H1 (cell line): ENCODE data around the gene HINT1. TPM values are rescaled to one million over a fixed set of nuclear protein-coding genes. Genes with fewer than 3 reads are reported as not detected.

Experiments
- CTCF ChIA-PET: fragments of 300-600 bp; sonication (Branson Sonifier 250); formaldehyde crosslinking; loops from one replicate; lab custom pipeline; 2021; ENCODE audit not compliant: partially characterized antibody; lab: Charles Lee
- POLR2A ChIA-PET: fragments of 300-600 bp; sonication (Branson Sonifier 250); formaldehyde crosslinking; loops from one replicate; lab custom pipeline; 2021; ENCODE audit warnings: inconsistent platforms; ENCODE audit not compliant: partially characterized antibody; lab: Charles Lee
- DNase-seq, 2 experiments: peaks; one replicate each; pipeline versions ENCODE4 v3.0.0 to v3.0.0-alpha.2; 2010 to 2022; ENCODE audit warnings: low spot score in 2 of 2, low read depth in 1 of 2, mixed read lengths in 1 of 2
- FAIRE-seq: peaks from 2 replicates; lab custom pipeline; 2011; peaks lifted over from hg19 to GRCh38; lab: Jason Lieb, UNC
- H2AFZ ChIP-seq: 2 replicates; pipeline ENCODE4 v1.8.1; 2012; ENCODE audit warnings: low read length, inconsistent platforms
- H2AK5ac ChIP-seq: 2 replicates; pipeline ENCODE4 v1.6.1; 2013; ENCODE audit warnings: low read depth, low read length
- H2BK120ac ChIP-seq: replicated peaks from 2 replicates; pipeline ENCODE3; 2013; ENCODE audit warnings: low read depth, low read length, inconsistent platforms
- H2BK12ac ChIP-seq: 2 replicates; pipeline ENCODE4 v1.6.1; 2013; ENCODE audit warnings: low read depth, low read length
- H2BK15ac ChIP-seq: 2 replicates; pipeline ENCODE4 v1.6.1; 2013; ENCODE audit warnings: low read length
- H2BK20ac ChIP-seq: 2 replicates; pipeline ENCODE4 v1.6.1; 2013; ENCODE audit warnings: low read length
- H2BK5ac ChIP-seq: 2 replicates; pipeline ENCODE4 v1.6.1; 2013; ENCODE audit warnings: low read depth, low read length
- H3K14ac ChIP-seq: 2 replicates; pipeline ENCODE4 v1.6.1; 2013; ENCODE audit warnings: inconsistent platforms; ENCODE audit not compliant: insufficient read length
- H3K18ac ChIP-seq: 2 replicates; pipeline ENCODE4 v1.6.1; 2013; ENCODE audit warnings: low read length; ENCODE audit errors: extremely low read depth
- H3K23ac ChIP-seq: 2 replicates; pipeline ENCODE4 v1.6.1; 2013; ENCODE audit warnings: inconsistent platforms; ENCODE audit not compliant: insufficient read length
- H3K23me2 ChIP-seq: 2 replicates; pipeline ENCODE4 v1.6.1; 2013; ENCODE audit warnings: low read depth, low read length
- H3K27ac ChIP-seq: 2 replicates; pipeline ENCODE4 v1.6.1; 2011; ENCODE audit warnings: low read depth, low read length, inconsistent platforms
- H3K27me3 ChIP-seq, 4 experiments: replicated peaks in 1 of 4; 1 replicate in 1 of 4; 2 replicates in 3 of 4; pipeline versions ENCODE4 v1.6.1 to v1.8.1; 2011 to 2013; ENCODE audit warnings: low read length in 3 of 4, mild to moderate bottlenecking in 3 of 4, inconsistent platforms in 2 of 4, mixed read lengths in 2 of 4, moderate library complexity in 1 of 4; ENCODE audit not compliant: control insufficient read depth in 3 of 4, insufficient read depth in 3 of 4; ENCODE audit errors: extremely low read depth in 1 of 4
- H3K36me3 ChIP-seq, 4 experiments: 2 replicates each; pipeline versions ENCODE4 v1.6.1 to v1.8.1; 2011 to 2013; ENCODE audit warnings: mild to moderate bottlenecking in 4 of 4, low read length in 3 of 4, moderate library complexity in 2 of 4, control low read depth in 1 of 4, inconsistent platforms in 1 of 4; ENCODE audit not compliant: insufficient read depth in 4 of 4, control insufficient read depth in 2 of 4
- H3K4ac ChIP-seq: replicated peaks from 2 replicates; pipeline ENCODE3; 2013; ENCODE audit warnings: low read length, low read depth, mixed read lengths, inconsistent platforms; ENCODE audit not compliant: insufficient read length
- H3K4me1 ChIP-seq, 4 experiments: replicated peaks in 1 of 4; 1 replicate in 1 of 4; 2 replicates in 3 of 4; pipeline versions ENCODE4 v1.6.1 to v1.8.1; 2011 to 2013; ENCODE audit warnings: low read length in 3 of 4, inconsistent platforms in 2 of 4, mixed read lengths in 1 of 4; ENCODE audit not compliant: insufficient read depth in 4 of 4, control insufficient read depth in 3 of 4
- H3K4me2 ChIP-seq, 2 experiments: 2 replicates each; pipeline versions ENCODE4 v1.6.1 to v1.8.1; 2011 to 2013; ENCODE audit warnings: low read depth in 2 of 2, low read length in 2 of 2, control low read depth in 1 of 2, inconsistent platforms in 1 of 2, mild to moderate bottlenecking in 1 of 2; ENCODE audit not compliant: insufficient read depth in 1 of 2
- H3K4me3 ChIP-seq, 4 experiments: fragments of 200-600, 300-600 bp in 1 of 4; sonication (generic), shearing (Covaris generic), sonication (Bioruptor Twin) in 1 of 4; 2 replicates each; pipeline versions ENCODE4 v1.5.1 to v1.8.1; 2011 to 2016; ENCODE audit warnings: low read length in 4 of 4, low read depth in 3 of 4, control low read depth in 2 of 4, inconsistent platforms in 2 of 4, mild to moderate bottlenecking in 2 of 4, mixed read lengths in 1 of 4, moderate library complexity in 1 of 4; ENCODE audit not compliant: insufficient read depth in 2 of 4; ENCODE audit errors: extremely low read depth in 1 of 4
- H3K56ac ChIP-seq: replicated peaks from 2 replicates; pipeline ENCODE3; 2013; ENCODE audit warnings: low read depth, mild to moderate bottlenecking, mixed read lengths, low read length, inconsistent platforms; ENCODE audit not compliant: insufficient read length
- H3K79me1 ChIP-seq: 2 replicates; pipeline ENCODE4 v1.6.1; 2013; ENCODE audit warnings: low read depth, low read length, control low read depth
- H3K79me2 ChIP-seq, 2 experiments: 2 replicates each; pipeline versions ENCODE4 v1.6.1 to v1.8.1; 2012 to 2013; ENCODE audit warnings: low read length in 2 of 2, mild to moderate bottlenecking in 2 of 2, inconsistent platforms in 1 of 2; ENCODE audit not compliant: insufficient read depth in 2 of 2, control insufficient read depth in 1 of 2
- H3K9ac ChIP-seq, 4 experiments: replicated peaks in 1 of 4; 1 replicate in 1 of 4; 2 replicates in 3 of 4; pipeline versions ENCODE4 v1.6.1 to v1.8.1; 2011 to 2013; ENCODE audit warnings: low read depth in 3 of 4, low read length in 3 of 4, control low read depth in 2 of 4, mild to moderate bottlenecking in 2 of 4, moderate library complexity in 2 of 4, inconsistent platforms in 1 of 4; ENCODE audit errors: extremely low read depth in 1 of 4
- H3K9me3 ChIP-seq, 2 experiments: 2 replicates each; pipeline versions ENCODE4 v1.6.1 to v1.8.1; 2012 to 2013; ENCODE audit warnings: mild to moderate bottlenecking in 2 of 2, moderate library complexity in 2 of 2, control low read depth in 1 of 2, inconsistent platforms in 1 of 2, low read depth in 1 of 2, low read length in 1 of 2, mixed read lengths in 1 of 2; ENCODE audit not compliant: insufficient read depth in 2 of 2
- H4K20me1 ChIP-seq, 2 experiments: replicated peaks in 1 of 2; 2 replicates each; pipeline versions ENCODE3 to v1.8.1; 2011 to 2013; ENCODE audit warnings: inconsistent platforms in 2 of 2, low read length in 2 of 2, mild to moderate bottlenecking in 1 of 2; ENCODE audit not compliant: insufficient read depth in 2 of 2, control insufficient read depth in 1 of 2
- H4K5ac ChIP-seq: 2 replicates; pipeline ENCODE4 v1.6.1; 2013; ENCODE audit warnings: low read length, low read depth, mixed read lengths, inconsistent platforms; ENCODE audit not compliant: insufficient read length
- H4K8ac ChIP-seq: 2 replicates; pipeline ENCODE4 v1.8.0; 2013; ENCODE audit warnings: mild to moderate bottlenecking, moderate library complexity, low read length, inconsistent platforms; ENCODE audit not compliant: insufficient read depth; ENCODE audit errors: extremely low read depth
- H4K91ac ChIP-seq: replicated peaks from 2 replicates; pipeline ENCODE3; 2013; ENCODE audit warnings: low read length, mixed read lengths, inconsistent platforms; ENCODE audit not compliant: insufficient read length
- BCL11A ChIP-seq, 2 experiments: IDR thresholded peaks; one replicate each; pipeline ENCODE4 v1.6.1; 2011; ENCODE audit warnings: low read depth in 2 of 2, low read length in 2 of 2, mild to moderate bottlenecking in 2 of 2
- BRCA1 ChIP-seq: IDR thresholded peaks from 2 replicates; pipeline ENCODE4 v1.6.1; 2012; ENCODE audit warnings: low read depth, low read length, improper control_type of control experiment
- CHD2 ChIP-seq: IDR thresholded peaks from 2 replicates; pipeline ENCODE4 v1.6.1; 2012; ENCODE audit warnings: low read length, improper control_type of control experiment
- E2F6 ChIP-seq: IDR thresholded peaks from 2 replicates; pipeline ENCODE4 v1.6.1; 2012; ENCODE audit warnings: inconsistent platforms
- GABPA ChIP-seq: IDR thresholded peaks from 2 replicates; pipeline ENCODE4 v1.6.1; 2011; ENCODE audit warnings: mild to moderate bottlenecking, low read length, moderate library complexity, borderline replicate concordance; ENCODE audit not compliant: insufficient read depth
- HDAC2 ChIP-seq, 2 experiments: fragments of 300-600 bp in 1 of 2; sonication (generic) in 1 of 2; IDR thresholded peaks; 2 replicates each; pipeline ENCODE4 v1.6.1; 2011 to 2012; ENCODE audit warnings: low read depth in 2 of 2, low read length in 2 of 2, mild to moderate bottlenecking in 2 of 2, moderate library complexity in 2 of 2, borderline replicate concordance in 1 of 2, inconsistent platforms in 1 of 2
- JUN ChIP-seq: IDR thresholded peaks from 2 replicates; pipeline ENCODE4 v1.6.1; 2011; ENCODE audit warnings: low read depth, mild to moderate bottlenecking, improper control_type of control experiment, low read length
- KDM4A ChIP-seq: IDR thresholded peaks from one replicate; pipeline ENCODE4 v1.7.1; 2012; ENCODE audit warnings: low read depth, mild to moderate bottlenecking, moderate library complexity, low read length, inconsistent platforms; ENCODE audit not compliant: severe bottlenecking
- RBBP5 ChIP-seq: IDR thresholded peaks from 2 replicates; pipeline ENCODE4 v1.7.1; 2012; ENCODE audit warnings: low read depth, mild to moderate bottlenecking, inconsistent platforms, low read length, moderate library complexity, borderline replicate concordance
- RXRA ChIP-seq: IDR thresholded peaks from 2 replicates; pipeline ENCODE4 v1.6.1; 2011; ENCODE audit warnings: low read depth, mild to moderate bottlenecking, low read length, moderate library complexity; ENCODE audit not compliant: insufficient read depth
- SP2 ChIP-seq: IDR thresholded peaks from 2 replicates; pipeline ENCODE4 v1.6.1; 2012; ENCODE audit warnings: mild to moderate bottlenecking, low read length, inconsistent platforms
- SRF ChIP-seq: IDR thresholded peaks from 2 replicates; pipeline ENCODE4 v1.6.1; 2011; ENCODE audit warnings: mild to moderate bottlenecking, low read depth, low read length, moderate library complexity
- TAF7 ChIP-seq: optimal IDR thresholded peaks from 2 replicates; pipeline ENCODE3; 2011; ENCODE audit warnings: low read depth, mild to moderate bottlenecking, inconsistent platforms, low read length, moderate library complexity, borderline replicate concordance
- YY1 ChIP-seq: IDR thresholded peaks from 2 replicates; pipeline ENCODE4 v1.6.1; 2011; ENCODE audit warnings: low read depth, mild to moderate bottlenecking, low read length
- WGBS, 2 experiments: shearing (Covaris generic) in 1 of 2; methylation state at CpG; one replicate each; pipeline versions ENCODE4 v1.1.6 to v1.1.7; 2013 to 2015; ENCODE audit warnings: low lambda C conversion rate in 2 of 2, mixed read lengths in 2 of 2, inconsistent platforms in 1 of 2, low coverage in 1 of 2, missing lambda C conversion rate in 1 of 2; ENCODE audit not compliant: insufficient replicate concordance in 2 of 2, insufficient coverage in 1 of 2, insufficient read length in 1 of 2; ENCODE audit errors: extremely low coverage in 1 of 2, missing lambda C conversion rate in 1 of 2; 5-methylcytosine and 5-hydroxymethylcytosine counted together
- polyA plus RNA-seq, 7 experiments: library from polyadenylated mRNA; depleted of rRNA in 3 of 7; stranded (reverse) in 5 of 7; unstranded in 2 of 7; fragments of >200 nt in 5 of 7; fragments of 200-250 nt in 2 of 7; gene quantifications; 1 replicate in 5 of 7; 2 replicates in 1 of 7; 4 replicates in 1 of 7; pipeline versions ENCODE4 v1.2.1 to v1.2.3, GENCODE V29; 2011 to 2013; ENCODE audit warnings: missing spikeins in 2 of 7, mixed read lengths in 2 of 7
- total RNA-seq: library from RNA; stranded (reverse); fragmentation: NEBNext Ultra II Directional; extraction: Animal tissue kit (Norgen Biotek cat#: 25700); gene quantifications from 2 replicates; pipeline ENCODE4 v1.2.1, GENCODE V29; 2021

The HINT1 gene
- total and polyA plus RNA-seq, 2 of the 8 experiments (the other 6 are each of a cell fraction or from before 2014, with no cell fraction given), result 230 to 479 TPM

DNA sequence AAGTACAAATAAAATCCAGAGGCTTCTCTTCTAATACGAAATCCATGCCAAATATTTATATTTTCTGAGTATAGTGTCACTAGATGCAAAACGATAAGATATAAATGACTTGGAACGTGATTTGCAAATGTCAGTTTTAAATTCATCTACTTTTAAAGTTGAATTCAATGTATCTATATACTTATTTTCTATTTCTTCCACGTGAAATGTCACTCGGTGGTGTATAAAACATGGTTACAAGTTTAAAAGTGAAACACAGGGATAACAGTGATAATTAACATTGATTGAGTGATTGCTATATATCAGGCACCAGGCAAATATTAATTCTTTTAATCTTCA lies 54.8 kb downstream of the HINT1 start:
- H2AFZ ChIP-seq, result no peak overlapping the region

More for the DNA sequence above, 54.8 kb downstream of the HINT1 start:
- H3K9ac ChIP-seq, result no peak overlapping the region
- H4K20me1 ChIP-seq, result no peaks in the 10 kb centered on the region
- no peak overlapping the region for H2BK5ac ChIP-seq
- no peak for DNase-seq
- no peak overlapping the region for H3K18ac ChIP-seq
- POLR2A ChIA-PET, result no interaction called here
- H2BK20ac ChIP-seq, result no peak overlapping the region
- no peaks in the 10 kb centered on the region for H3K79me2 ChIP-seq
- no peak overlapping the region for H2BK15ac ChIP-seq
- TF ChIP-seq RXRA, result no peak
- no peak for TF ChIP-seq RBBP5
- TF ChIP-seq GABPA, result no peak
- no peak for TF ChIP-seq SP2
- TF ChIP-seq SRF, result no peak
- no peak for TF ChIP-seq CHD2
- no peak for TF ChIP-seq BCL11A (IDR thresholded peaks at IDR 0.05; ENCODE audit: low read depth in 2 of 2, low read length in 2 of 2)
- no peak for TF ChIP-seq E2F6
- no peak for TF ChIP-seq YY1
- TF ChIP-seq KDM4A, result no peak
- no peak for TF ChIP-seq JUN
- no peak for TF ChIP-seq BRCA1
- no peak for TF ChIP-seq TAF7
- TF ChIP-seq HDAC2 (IDR thresholded peaks at IDR 0.05; ENCODE audit: borderline replicate concordance in 1 of 2, low read depth in 2 of 2, low read length in 2 of 2), result no peak
- TF ChIP-seq, all 59 proteins: peak for 0
- Histone ChIP-seq H3K4me2 (no peak overlapping the region), H4K5ac (no peak overlapping the region), H2BK120ac (no peak overlapping the region), H3K27me3 (no peaks in the 10 kb centered on the region), H2BK12ac (no peak overlapping the region), H2AK5ac (no peak overlapping the region), H3K4me3 (no peak overlapping the region), H3K4ac (no peak overlapping the region), H3K36me3 (no peaks in the 10 kb centered on the region), H3K56ac (no peak overlapping the region), H3K14ac (no peak overlapping the region), H4K8ac (no peak overlapping the region), H3K79me1 (no peaks in the 10 kb centered on the region), H3K9me3 (no peaks in the 10 kb centered on the region), H3K23me2 (no peaks in the 10 kb centered on the region), H3K23ac (no peak overlapping the region), H3K27ac (no peak overlapping the region), H3K4me1 (no peaks in the 10 kb centered on the region), H4K91ac (no peak overlapping the region)
- 55% methylated on average over 5 of the region's 5 CpGs; no CpG with 5 or more reads in 1 of the 2 experiments for WGBS, 2 experiments
- FAIRE-seq, result no peak
- CTCF ChIA-PET, result interaction anchor here (0.6 kb wide), 1 partner anchor 86 kb away, joined by 3 read pairs; no protein-coding TSS in a partner anchor
